Omental fat pad (tissue), 4 donors: ENCODE measurements around the gene KCNIP1. TPM values are rescaled to one million over a fixed set of nuclear protein-coding genes. Genes with fewer than 3 reads are reported as not detected.

ENCODE experiments used
- ATAC-seq: fragments of 150-250 bp; one replicate; pipeline ENCODE4 v1.9.1; 2016; ENCODE audit warnings: mild to moderate bottlenecking, moderate library complexity; ENCODE audit not compliant: low FRiP score
- DNase-seq: peaks from one replicate; pipeline ENCODE4 v3.0.0-alpha.2; 2019; ENCODE audit warnings: low spot score
- total RNA-seq, 4 donors: library from RNA; depleted of rRNA; stranded (reverse); fragments of >200 nt; gene quantifications; one replicate each; pipeline ENCODE4 v1.1.0, GENCODE V29; 2016
- TF ChIP-seq, protein P1 (sequence below), 3 donors: fragments of 450-650 bp; IDR thresholded peaks; one replicate each; pipeline ENCODE4 v1.5.1; 2016 to 2017; ENCODE audit warnings: antibody characterized with exemption in 3 of 3, mild to moderate bottlenecking in 3 of 3, moderate library complexity in 2 of 3

Gene KCNIP1
- total RNA-seq, 4 donors from 2014 or later: 0.25 TPM; not detected in 3

DNA sequence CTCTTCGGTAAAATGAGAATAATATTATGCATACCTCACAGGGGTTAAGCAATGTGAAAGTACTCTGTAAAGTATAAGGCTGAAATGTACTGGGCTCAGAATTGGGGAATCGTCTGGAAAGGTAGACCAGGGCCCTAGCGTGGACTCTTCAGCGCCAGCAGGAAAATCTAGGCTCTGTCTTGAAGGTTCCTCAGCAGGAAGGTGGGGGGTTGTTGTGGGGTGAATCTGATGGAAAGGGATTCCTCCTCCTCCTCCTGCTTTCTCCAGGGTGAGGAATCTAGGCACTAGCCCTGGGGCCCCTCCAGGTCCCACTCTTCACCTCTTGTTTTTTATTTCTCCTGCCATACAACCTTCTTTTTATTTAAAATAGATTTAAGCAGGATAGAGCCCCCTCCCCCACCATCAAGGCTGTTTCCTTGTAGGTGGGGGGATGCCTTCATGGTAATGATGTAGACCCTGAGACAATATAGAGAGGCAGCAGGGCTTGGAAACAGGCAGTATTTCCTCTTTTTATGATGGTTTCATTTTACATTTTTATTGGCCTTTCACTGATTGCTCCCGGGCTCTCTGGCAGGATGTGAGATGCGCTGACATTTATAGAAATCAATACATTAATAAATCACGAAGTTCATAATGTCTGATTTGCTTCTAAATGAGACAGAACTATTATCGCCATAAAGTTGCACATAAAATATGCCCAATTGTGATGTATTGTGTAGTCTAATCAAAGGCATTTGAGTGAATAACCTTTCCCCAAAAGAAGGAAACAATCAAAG lies 200.8 kb downstream of the KCNIP1 start:
- DNase-seq (no peak), ATAC-seq (no peak)
- TF ChIP-seq, protein P1, sequence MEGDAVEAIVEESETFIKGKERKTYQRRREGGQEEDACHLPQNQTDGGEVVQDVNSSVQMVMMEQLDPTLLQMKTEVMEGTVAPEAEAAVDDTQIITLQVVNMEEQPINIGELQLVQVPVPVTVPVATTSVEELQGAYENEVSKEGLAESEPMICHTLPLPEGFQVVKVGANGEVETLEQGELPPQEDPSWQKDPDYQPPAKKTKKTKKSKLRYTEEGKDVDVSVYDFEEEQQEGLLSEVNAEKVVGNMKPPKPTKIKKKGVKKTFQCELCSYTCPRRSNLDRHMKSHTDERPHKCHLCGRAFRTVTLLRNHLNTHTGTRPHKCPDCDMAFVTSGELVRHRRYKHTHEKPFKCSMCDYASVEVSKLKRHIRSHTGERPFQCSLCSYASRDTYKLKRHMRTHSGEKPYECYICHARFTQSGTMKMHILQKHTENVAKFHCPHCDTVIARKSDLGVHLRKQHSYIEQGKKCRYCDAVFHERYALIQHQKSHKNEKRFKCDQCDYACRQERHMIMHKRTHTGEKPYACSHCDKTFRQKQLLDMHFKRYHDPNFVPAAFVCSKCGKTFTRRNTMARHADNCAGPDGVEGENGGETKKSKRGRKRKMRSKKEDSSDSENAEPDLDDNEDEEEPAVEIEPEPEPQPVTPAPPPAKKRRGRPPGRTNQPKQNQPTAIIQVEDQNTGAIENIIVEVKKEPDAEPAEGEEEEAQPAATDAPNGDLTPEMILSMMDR (IDR thresholded peaks at IDR 0.05): no peak

DNA sequence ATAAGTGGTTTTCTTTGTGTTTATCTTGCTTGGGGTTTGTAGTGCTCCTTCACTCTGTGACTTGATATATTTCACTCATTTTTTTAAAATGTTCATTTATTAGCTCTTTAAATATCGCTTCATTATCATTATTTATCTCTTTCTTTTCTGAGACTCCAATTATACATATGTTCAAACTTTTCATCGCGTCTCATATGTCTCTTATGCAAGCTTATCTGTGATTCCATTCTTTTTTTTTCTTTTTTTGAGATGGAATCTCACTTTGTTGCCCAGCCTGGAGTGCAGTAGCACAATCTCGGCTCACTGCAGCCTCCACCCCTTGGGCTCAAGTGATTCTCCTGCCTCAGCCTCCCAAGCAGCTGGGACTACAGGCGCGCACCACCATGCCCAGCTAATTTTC lies 205.8 kb downstream of the KCNIP1 start:
- no peak for ATAC-seq
- TF ChIP-seq, protein P1 (IDR thresholded peaks at IDR 0.05): no peak
- no peak for DNase-seq

DNA sequence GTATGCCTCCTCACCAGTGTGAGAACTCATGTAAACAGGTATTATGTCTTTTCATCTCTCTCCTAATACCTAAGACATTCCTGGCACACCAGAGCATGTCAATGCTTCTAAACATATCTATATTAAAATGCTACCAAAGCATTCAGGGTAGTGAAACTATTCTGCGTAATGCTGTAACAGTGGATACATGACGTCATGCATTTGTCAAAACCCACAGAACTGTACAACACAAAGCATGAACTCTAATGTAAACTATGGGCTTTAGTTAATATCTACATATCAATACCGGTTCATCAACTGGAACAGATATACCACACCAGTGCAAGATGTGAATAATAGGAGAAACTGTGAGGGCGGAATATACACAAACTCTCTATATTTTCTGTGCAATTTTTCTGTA lies 207.5 kb downstream of the KCNIP1 start:
- TF ChIP-seq, protein P1 (IDR thresholded peaks at IDR 0.05): no peak
- ATAC-seq: no peak
- DNase-seq: no peak

DNA sequence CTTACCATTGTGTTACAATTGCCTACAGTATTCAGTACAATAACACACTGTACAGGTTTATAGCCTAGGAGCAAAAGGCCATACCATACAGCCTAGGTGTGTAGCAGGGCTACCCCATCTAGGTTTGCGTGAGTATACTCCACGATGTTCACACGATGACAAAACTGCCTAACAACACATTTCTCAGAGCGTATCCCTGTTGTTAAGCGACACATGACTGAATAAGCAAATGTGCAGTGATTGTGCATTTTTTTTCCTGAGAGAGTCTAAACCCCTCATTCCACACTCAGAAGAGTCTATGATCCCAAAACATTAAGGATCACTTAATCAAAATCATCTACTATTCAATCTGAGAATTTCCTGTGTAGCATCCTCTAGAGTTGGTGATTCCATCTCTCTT lies 211.3 kb downstream of the KCNIP1 start:
- ATAC-seq: no peak
- no peak for DNase-seq
- TF ChIP-seq, protein P1 (IDR thresholded peaks at IDR 0.05): no peak

DNA sequence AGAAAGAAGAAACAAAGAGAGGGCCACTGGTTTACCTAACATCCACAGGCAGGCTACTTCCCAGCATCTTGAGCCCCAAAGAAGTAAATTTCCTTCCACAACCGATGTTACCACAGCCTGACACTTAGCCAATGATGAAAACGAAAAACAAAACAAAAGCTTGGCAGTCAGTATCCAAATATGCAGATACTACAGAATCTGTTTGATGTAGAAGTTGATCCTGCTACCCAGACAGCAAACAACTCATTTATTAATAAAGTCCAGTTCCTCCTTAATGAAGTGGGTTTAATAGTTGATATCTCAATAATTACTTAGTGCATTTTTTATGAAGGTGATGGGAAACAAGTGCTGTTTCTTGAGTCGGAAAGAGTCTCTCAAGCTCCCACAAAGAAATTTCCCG lies 212.6 kb downstream of the KCNIP1 start:
- no peak for DNase-seq
- no peak for ATAC-seq
- TF ChIP-seq, protein P1 (IDR thresholded peaks at IDR 0.05): no peak

DNA sequence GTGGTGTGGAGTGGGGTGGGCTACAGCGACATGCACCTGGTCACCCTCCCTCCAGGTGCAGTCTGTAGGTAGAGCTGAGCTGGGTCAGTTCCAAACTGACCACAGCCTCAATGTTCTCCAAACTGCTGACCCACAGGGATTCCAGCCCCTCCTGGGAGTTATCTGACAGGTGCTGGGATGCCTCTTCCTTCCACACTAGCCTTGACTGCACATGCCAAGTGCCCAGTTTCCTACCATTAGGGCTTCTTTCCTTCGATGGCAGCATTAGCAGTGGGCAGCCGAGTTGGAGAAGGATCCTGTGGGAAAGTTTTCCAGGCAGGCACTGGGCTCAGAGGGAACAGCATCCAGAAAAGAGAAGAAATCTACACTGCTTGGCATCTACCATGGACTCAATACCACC lies 215.7 kb downstream of the KCNIP1 start:
- TF ChIP-seq, protein P1 (IDR thresholded peaks at IDR 0.05): no peak
- no peak for ATAC-seq
- DNase-seq: no peak

DNA sequence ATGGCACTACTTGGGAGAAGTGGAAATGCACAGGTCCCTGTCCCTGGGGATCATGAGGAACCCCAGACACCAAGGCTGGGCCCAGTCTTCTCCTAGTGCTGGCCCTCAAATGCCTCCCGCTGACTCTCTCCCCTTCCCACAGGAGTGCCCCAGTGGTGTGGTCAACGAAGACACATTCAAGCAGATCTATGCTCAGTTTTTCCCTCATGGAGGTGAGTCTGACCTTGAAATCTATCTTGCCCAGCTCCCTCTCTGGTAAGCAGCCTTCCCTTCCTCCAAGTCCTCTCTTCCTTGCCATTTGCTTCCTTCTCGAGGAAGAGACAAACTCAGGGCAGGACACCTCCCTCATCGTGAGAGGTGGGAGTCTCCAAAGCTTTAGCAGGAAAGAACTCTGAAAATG lies 216.4 kb downstream of the KCNIP1 start:
- TF ChIP-seq, protein P1 (IDR thresholded peaks at IDR 0.05): no peak
- ATAC-seq: no peak
- no peak for DNase-seq
